CD4-positive, alpha-beta T cell treated with Interleukin-4 for 1 hour (primary cell): ENCODE data around the gene PTPRJ.

Experiments used
- DNase-seq, 2 donors: peaks; one replicate each; pipeline ENCODE4 v3.0.0-alpha.2; 2020 to 2022

The PTPRJ gene

DNA sequence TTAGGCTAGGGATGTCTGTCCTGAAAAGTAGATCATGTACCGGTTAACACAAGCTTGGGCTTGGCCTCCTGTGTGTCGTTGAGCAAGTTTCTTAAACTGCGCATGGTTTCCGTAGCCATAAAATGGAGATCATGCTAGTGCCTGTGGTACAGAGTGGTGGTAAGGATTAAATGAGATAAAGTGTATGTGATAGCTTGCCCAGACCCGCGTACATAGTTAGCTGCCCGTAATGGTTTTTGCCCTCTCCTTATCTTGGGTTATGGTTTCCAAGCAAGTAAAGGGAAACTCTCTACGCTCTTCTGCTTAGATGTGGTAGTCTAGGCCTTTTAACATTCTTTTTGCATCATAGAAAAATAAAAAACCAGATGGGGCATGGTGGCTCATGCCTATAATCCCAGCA lies 11.0 kb upstream of the PTPRJ start:
- DNase-seq = no peak

DNA sequence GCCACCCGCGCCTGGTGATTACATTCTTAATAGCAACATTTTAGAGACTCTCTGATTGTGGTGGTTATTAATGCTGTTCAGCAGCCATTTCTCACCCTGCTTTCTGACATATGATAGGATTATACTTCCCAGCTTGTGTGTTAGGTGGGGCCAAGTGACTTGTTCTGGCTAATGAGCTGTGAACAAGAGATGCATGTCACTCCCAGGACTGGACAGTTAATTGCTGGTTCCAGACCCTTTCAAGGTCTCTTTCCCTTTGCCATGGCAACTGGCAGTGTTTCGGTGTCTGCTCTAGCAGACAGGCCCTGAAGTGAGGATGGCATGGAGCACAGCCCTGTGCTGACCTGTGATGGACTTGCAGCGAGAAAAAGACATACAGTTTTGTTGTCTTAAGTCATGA lies 8.9 kb upstream of the PTPRJ start:
- no peak for DNase-seq

DNA sequence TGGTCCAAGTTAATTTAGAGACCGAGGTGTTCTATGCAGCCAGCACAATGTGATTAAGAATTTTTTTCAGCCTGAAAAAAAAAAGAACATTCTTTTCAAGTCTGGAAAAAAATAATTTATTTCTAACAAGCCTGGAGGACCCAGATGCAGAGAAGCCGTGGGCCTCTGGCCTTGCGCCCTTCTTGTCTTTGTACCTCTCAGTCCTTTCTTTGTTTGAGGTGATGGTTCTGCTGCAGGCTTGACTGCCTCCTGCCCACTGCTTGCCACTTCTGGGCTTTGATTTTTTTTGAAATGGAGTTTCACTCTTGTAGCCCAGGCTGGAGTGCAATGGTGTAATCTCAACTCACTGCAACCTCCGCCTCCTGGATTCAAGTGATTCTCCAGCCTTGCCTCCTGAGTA lies 7.2 kb upstream of the PTPRJ start:
- DNase-seq = no peak

DNA sequence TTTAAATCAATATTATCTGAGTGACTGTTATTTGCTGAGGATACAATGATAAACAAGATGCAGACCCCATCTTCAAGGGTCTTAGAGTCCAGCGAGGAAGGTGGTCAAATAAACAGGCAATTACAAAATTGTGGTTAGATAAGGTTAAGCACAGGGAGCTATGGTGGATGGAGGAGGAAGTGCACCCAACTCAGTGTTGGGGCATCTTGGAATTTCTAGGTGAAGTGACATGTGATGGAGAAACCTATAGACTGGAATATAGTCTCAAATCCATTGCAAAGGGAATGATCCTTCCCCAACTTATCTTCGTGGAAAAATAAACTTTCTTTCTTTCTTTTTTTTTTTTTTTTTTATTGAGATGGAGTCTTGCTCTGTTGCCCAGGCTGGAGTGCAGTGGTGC lies 3.4 kb upstream of the PTPRJ start:
- no peak for DNase-seq

DNA sequence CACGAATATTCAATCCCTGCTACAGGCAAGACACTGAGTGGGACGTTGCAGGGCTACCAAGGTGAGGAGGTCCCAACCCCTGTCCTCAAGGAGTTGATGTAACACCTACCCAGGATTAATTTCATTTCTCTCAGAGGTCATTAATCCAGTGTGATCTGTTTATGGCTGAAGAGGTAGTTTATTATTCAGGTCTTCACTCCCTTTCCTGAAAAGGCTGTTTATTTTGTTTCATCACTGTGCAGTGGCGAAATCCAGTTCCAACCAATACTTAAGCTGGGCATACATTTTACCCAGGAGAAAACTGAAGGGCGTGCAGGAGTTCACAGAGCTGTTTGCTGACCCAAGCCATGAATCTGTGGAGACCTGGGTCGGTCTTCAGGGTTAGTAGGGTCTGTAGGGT lies 2.7 kb upstream of the PTPRJ start:
- no peak for DNase-seq

DNA sequence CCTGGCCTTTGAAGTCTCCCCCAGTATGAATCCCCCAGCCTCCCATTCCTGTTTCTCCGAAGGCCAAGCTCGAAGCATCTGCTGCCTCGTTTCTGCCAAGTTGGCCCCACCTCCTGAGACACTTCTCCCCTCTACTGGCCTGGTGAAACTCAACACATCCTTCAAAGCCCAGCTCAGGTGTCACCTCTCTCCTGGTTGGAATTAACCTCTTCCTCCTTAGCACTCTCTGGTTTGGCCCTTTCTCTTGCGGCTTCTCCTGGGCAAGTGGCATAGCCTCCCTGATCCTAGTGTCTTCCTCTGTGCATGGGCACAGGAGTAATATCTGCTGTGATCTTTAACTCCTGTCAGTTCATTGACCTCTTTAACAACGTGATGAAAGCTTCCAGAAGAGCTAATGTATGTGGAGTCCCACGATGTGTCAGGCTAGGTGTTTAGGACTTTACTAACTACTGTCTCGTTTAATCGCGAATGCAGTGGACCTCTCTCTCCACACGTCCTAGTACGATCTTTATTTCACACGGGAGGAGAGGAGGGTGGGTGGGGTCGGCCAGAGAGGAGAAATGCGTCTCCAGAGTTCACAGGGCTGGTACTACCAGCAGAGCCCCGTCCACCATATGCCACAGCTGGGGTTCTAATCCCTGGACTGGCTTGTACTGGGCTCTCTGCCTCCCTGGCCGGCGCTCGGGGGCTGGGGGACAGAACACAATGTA lies 826 bp upstream of the PTPRJ start:
- no peak for DNase-seq

DNA sequence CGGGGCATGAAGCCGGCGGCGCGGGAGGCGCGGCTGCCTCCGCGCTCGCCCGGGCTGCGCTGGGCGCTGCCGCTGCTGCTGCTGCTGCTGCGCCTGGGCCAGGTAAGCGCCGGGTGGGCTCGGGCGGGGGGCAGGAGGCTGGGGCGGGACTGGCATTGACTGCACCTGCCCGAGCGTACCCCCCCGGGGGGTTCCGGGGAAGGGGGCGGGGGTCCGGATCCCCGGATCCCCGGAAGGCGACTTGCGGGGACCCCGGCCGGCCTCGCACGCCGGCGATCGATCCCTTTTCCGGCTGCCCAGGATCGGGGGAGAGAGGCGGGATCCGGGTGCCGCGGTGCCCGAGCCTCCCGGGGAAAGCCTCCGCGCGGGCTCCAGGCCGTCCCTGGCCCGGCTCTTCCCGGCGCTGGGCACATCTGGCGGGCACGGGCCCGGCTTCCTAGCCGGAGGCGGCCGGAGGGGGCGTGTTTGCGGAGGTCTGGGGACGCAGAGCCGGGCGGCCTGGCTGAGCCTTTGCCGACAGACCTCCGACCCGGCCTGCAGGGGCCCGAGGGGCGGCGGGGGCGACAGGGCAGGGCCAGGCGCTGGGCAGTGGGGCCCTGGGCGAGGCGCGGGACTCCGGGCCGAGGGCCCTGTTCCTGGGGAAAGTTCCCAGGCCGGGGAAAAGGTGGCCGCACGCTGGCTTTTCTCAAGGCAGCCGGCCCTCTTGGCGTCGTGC lies 705 bp downstream of the PTPRJ start:
- no peak for DNase-seq

DNA sequence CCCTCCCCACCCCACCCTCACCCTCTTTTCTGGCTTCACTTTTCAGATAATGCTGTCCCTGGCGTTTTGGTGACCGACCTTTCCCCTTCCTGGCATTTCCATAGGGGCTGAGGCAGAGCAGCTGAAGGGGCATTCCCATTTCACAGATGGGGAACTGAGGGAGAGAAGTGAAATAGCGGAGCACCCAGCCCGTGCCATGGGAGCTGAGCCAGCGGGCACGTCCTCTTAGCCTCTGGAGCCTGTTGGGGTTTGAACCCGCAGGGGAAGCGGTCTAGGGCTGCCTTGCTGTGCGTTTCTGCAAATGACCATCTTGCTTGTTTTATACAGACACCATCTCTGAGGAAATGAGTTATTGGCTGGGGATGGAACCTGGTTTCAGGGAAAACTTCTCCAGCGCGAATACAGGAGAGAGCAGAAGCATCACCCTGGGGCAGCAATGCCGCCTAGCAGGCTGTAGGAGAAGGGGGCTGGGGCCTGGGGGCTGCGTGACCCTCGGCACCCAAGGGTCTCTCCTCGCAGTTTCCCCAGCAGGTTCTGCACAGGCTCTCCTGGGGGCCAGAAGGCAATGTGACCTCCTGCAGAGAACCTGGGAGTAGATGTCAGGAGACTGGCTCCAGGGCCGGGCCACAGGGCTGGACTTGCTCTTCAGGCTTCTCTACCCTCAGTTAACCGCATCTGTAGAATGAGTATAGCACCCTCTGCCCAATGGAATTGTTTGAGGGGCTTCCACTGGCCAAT lies 1.5 kb downstream of the PTPRJ start:
- DNase-seq = peak; percentile 28 to 35

DNA sequence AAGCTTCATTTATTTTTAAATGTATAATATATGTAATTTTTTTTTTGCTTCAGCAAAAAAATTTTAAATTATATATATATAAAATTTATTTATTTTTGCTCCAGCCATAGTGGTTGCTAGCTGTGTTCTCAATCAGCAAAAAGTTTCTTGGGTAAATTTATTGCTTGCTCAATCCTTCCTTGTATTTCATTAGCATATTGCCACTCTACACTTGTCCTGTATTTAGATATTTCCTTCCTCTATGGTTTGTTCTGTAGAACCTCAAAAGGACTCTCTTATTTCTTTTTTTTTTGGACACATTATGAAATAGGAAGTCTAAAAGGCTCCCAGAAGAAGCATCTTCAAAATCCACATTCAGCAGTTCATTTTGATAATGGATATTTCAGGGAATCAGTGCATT lies 2.3 kb downstream of the PTPRJ start:
- no peak for DNase-seq

DNA sequence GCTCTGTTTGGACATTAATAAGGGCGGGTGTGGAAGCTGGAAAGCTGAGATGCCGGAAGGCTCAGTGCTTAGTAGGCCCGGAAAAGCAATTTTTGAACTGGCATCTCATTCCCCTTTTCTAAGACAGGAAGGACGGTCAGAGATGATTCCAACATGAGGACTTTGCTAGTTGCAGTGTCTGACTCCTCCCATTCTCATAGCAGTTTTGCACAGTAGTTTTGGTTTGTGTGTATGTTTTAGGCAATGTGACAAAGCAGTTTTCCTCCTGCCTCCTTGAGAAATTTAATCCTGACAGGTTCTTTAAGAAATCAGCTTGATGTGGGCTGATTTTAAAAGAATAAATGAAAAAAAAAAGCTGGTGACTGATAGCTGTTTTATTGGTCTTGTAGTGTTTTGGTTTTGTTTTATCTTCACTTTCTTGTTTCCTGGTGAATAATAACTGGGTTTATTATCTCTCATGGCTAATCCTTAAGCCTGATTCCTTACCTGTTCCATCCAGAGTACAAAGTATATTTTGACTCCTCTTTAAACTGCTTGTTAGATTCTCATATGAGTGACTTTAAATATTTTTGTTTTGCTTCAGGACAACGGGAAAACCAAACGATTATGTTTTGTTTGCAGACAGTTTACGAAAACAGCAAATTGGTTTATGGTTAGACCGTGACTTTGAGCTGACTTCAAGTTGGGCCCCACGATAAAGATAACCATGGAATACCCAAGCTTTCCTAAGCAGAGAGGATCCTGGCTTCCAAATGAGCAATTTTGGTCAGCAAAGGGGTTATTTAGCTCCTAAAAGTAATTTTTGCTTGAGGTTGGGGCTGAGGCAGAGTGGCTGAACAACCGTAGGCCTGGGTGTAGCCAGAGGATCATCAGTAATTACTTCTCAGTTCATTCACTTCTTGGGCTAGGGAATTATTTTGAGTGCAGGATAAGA lies 3.4 kb downstream of the PTPRJ start:
- DNase-seq = no peak

DNA sequence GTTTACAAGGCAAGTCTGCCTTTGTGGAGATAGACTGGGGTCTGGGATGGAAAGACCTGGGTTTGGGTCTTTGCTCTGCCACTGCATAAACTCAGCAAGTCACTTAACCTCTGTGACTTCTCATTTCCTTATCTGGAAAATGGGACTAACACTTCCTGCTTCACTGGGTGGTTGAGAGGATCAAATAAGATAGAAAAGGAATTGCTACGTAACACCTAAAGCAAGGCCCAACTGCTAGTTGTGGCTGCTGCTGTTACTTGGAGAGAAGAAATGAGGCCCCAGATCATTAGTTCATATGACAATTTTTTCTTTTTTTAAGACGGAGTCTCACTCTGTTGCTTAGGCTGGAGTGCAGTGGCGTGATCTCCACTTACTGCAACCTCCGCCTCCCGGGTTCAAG lies 5.9 kb downstream of the PTPRJ start:
- DNase-seq = no peak

DNA sequence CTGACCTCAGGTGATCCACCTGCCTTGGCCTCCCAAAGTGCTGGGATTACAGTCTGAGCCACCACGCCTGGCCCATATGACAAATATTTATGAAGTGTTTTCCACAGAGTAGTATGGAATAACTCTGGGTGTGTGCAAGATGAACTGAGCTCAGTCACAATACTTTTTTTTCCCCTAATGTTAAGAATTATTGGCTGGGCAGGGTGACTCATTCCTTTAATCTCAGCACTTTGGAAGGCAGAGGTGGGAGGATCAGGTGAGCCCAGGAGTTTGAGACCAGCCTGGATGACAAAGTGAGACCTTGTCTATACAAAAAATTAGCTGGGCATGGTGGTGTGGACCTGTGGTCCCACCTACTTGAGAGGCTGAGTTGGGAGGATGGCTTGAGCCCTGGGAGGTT lies 6.4 kb downstream of the PTPRJ start:
- no peak for DNase-seq

DNA sequence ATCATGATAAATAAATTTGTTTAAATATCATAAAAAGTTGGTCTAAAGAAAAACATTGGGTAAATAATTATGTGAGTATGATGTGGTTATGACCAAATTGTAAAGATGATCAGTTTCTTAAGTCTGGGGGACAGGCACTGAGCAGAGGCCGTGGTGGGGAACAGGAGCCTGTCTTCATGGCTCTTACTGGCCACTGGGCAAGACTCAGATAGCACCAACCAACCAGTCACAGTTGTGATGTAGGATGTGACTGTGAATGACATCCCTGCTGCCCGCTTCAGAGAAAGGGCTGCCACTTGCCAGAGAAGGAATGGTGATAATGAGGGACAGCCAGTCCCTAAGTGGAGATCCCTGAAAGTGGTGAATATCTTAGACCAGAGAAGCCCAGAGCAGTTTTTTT lies 7.0 kb downstream of the PTPRJ start:
- DNase-seq = no peak

DNA sequence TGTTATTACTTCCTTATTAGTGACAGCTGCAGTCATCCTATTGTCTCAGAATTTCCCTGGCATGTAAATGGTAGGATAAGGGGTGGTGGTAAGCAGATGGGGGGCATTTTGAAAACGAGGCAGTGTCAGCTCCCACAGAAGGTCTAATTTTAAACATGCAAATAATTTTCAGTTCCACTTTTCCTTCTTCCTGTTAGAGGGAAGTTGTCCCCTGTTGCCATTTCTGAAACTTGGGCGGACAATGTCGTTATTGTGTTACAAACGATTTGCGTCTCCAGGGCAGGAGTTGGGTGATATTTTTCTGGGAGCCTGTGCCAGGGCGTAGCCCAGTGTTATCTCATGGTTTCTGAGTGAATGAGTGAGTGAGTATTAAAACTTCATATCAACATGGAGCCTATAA lies 7.4 kb downstream of the PTPRJ start:
- no peak for DNase-seq

DNA sequence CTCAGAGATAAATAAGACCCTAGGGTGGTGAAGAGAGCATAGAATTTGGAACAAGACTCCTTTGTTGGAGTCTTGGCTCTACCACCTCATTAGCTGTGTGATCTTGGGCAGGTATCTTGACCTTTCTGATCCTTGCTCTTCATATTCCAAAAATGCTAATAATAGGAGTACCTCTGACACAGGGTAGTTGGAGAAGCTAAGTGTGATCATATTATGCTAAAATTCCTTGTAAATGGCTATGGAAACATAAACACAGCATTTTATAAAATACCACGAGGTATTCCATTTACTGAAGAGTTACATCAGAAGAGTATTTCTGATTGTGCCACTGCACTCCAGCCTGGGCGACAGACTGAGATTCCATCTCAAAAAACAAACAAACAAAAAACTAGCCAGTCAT lies 9.4 kb downstream of the PTPRJ start:
- DNase-seq = no peak

DNA sequence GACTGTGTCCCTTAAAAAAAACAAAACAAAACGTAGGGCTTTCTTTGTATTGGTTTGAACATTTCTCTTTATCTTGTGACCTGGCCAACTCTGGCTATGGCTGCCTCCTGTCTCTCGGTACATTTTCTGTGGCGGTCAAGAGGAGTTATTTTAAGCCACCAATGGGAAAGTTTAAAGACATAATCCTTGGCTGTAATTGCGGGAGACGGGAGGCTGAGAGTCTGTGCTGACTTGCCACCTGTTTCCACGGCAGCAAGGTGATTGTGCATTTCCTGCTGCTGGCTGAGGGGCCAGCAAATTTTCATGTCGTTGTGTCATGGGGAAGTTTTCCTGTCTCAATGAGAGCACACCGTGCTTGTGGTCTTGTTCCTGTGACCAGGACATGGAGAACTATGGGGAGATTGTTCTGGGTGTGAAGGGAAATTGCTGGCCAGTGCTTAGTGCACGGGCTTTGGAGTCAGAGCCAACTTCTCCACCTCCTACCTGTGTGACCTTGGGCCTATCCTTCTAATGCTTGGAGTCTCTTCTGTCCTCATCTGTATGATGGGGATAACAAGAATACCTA lies 11.0 kb downstream of the PTPRJ start:
- no peak for DNase-seq

DNA sequence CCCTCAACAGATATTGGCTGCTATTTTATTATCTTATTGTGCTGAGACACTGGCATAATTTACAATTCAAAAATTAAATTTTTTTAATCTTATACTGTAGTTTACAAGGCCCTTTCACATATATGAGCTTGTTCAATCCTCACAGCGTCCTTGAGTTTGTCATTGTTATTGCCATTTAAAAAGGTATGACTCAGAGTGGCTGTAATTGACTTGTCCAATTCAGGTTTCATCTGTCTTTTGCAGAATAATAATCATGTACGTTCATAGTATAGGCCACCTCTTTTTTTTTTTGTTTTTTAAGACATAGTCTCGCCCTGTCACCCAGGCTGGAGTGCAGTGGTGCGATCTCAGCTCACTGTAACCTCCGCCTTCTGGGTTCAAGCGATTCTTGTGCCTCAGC lies 11.5 kb downstream of the PTPRJ start:
- no peak for DNase-seq

DNA sequence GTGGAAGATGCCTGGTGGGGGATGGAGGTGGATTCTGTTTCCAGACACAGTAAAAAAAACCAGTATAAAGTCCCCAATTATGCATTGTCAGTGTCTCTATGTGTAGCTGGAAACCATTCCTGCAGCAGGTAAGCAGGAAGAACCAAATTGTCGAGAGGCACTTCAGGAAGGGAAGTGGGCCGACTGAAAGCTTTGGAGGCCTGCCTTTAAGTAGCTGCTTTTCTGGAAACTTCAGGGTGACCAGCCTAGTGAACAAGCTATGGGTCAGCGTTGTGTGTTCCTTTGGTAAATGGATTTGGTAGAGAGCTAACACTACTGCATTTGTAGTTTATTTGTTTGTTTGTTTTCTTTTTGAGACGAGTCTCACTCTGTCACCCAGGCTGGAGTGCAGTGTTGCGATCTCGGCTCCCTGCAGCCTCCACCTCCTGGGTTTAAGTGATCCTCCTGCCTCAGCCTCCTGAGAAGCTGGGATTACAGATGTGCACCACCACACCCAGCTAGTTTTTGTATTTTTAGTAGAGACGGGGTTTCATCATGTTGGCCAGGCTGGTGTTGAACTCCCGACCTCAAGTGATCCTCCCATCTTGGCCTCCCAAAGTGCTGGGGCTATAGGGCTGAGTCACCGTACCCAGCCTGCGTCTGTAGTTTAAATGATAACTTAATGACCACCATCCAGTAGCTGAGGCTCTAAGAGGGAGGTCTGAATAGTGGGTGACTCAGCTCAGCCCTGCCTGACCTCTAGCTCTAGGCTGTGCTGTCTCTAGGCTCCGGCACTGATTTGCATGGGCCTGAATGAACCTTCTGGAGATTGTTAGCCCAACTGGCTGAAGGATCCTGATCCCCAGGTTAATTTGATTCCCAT lies 12.8 kb downstream of the PTPRJ start:
- DNase-seq = no peak

DNA sequence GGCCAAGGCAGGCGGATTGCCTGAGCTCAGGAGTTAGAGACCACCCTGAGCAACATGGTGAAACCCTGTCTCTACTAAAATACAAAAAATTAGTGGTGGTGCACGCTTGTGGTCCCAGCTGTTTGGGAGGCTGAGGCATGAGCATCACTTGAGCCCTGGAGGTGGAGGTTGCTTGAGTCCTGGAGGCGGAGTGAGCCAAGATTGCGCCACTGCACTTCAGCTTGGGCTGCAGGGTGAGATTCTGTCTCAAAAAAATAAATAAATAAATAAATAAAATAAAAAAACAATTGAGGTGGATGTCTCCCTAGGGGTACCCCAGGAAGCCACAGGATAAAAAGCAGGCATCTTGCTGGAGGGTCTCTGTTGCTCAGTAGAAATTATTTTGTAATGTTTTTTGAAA lies 14.1 kb downstream of the PTPRJ start:
- no peak for DNase-seq

DNA sequence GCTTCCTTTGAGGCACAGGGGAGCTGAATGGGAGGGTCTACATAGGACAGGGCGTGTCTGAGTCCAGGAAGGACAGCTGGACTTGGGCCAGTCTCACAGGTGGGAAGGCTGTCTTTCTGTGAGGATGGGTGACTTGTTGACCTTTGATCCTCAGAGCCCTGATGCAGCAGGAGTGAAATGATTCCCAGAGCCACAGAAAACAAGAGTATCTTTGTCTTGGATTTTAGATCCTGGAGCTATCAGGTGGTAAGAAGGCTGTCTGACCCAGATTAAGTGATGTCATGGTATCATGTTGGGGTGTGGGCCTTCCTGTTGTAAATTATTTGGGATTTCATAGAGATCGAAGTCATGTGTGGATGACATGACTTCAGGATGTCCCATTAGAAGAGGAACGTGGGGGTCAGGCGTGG lies 15.0 kb downstream of the PTPRJ start:
- no peak for DNase-seq
